ENCODE data around the gene IL17RC. TPM values are rescaled to one million over a fixed set of nuclear protein-coding genes. Genes with fewer than 3 reads are reported as not detected.
A peak's percentile ranks its signal among the peaks of the same experiment; 100 is the strongest.
"Not testable (repeated sequence)": the region's sequence is repeated elsewhere in the genome, so short reads cannot be mapped to it uniquely, and the experiment has no call there.

Gene IL17RC
- polyA plus RNA-seq, 3 donors: 8.3 to 17.9 (median 9.3) TPM

DNA sequence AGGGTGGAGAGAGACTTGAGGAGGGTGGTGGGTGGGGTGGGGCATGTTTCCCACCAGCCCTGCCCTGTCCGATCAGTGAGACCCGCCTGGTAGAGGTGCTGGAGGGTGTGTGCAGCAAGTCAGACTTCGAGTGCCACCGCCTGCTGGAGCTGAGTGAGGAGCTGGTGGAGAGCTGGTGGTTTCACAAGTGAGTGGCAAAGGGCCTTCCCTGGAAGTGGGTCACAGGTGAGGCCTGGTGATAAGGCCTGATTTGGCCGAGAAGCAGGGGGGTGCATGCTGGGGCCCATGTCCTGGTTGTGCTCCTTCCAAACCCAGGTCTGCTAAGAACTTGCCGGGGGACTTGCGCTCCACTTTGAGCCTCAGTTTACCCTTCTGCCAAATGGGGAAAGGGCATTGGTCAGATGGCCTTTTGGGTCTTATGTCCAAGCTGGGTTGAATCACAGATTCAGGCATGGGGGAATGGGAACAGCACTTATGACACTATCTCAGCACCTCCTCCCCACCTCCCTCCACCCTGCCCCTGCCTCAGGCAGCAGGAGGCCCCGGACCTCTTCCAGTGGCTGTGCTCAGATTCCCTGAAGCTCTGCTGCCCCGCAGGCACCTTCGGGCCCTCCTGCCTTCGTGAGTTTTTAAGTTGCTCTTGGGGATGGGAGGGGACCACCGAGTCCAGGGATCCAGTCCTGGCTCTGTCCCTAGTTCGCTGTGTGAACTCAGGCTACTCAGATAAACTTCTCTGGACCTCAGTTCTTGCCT lies 20.8 kb downstream of the IL17RC start:
- DNase-seq: no peak
- no peak overlapping the region for H2AFZ ChIP-seq (ENCODE audit: insufficient read depth, low read depth, low read length, poor library complexity, severe bottlenecking)
- H3K79me2 ChIP-seq (ENCODE audit: insufficient read depth, low read length): peaks cover 5% of the 10 kb centered on the region
- Mint-ChIP-seq H3K4me3 (no peak overlapping the region), H3K36me3 (peaks cover 35 to 39% of the 10 kb centered on the region in 2 donors), H3K9me3 (no peaks in the 10 kb centered on the region), H3K4me1 (peaks cover 23% of the 10 kb centered on the region), H3K27me3 (ENCODE audit: low read depth in 3 of 3) (no peaks in the 10 kb centered on the region), H3K27ac (peak overlapping the region in 2 of 7 donors; percentile 28 to 42)
- H3K4me1 ChIP-seq (ENCODE audit: control insufficient read depth in 1 of 2, insufficient read depth in 2 of 2, low read length in 2 of 2): peaks cover 20 to 31% of the 10 kb centered on the region in 2 donors
- H3K27me3 ChIP-seq (ENCODE audit: control insufficient read depth in 2 of 2, insufficient read depth in 2 of 2, low read length in 2 of 2): no peaks in the 10 kb centered on the region
- H3K9me3 ChIP-seq (replicated peaks in 1 of 2; ENCODE audit: control insufficient read depth in 1 of 2, insufficient read depth in 1 of 2, low read length in 2 of 2): no peaks in the 10 kb centered on the region
- no peak overlapping the region for H3K27ac ChIP-seq (ENCODE audit: low read depth in 1 of 2, low read length in 2 of 2)
- peaks cover 11 to 25% of the 10 kb centered on the region in 2 donors for H3K36me3 ChIP-seq (replicated peaks in 1 of 2; ENCODE audit: control insufficient read depth in 1 of 2, insufficient read depth in 2 of 2, low read length in 2 of 2)
- 96% methylated on average over 11 of the region's 13 CpGs for WGBS (ENCODE audit: insufficient coverage)
- H3K4me2 ChIP-seq (replicated peaks; ENCODE audit: extremely low read depth, low read length, poor library complexity, severe bottlenecking): no peak overlapping the region
- no peaks in the 10 kb centered on the region for H4K20me1 ChIP-seq (ENCODE audit: insufficient read depth, low read length)
- intact Hi-C loops (cut with micrococcal nuclease): loop anchor here in 1 of 2 donors (10.0 kb wide), 1 partner anchor 387 kb away; the partner anchor contains the start of gene SEC13
- TF ChIP-seq, protein P1, sequence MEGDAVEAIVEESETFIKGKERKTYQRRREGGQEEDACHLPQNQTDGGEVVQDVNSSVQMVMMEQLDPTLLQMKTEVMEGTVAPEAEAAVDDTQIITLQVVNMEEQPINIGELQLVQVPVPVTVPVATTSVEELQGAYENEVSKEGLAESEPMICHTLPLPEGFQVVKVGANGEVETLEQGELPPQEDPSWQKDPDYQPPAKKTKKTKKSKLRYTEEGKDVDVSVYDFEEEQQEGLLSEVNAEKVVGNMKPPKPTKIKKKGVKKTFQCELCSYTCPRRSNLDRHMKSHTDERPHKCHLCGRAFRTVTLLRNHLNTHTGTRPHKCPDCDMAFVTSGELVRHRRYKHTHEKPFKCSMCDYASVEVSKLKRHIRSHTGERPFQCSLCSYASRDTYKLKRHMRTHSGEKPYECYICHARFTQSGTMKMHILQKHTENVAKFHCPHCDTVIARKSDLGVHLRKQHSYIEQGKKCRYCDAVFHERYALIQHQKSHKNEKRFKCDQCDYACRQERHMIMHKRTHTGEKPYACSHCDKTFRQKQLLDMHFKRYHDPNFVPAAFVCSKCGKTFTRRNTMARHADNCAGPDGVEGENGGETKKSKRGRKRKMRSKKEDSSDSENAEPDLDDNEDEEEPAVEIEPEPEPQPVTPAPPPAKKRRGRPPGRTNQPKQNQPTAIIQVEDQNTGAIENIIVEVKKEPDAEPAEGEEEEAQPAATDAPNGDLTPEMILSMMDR (IDR thresholded peaks at IDR 0.05): no peak
- H3K9ac ChIP-seq (ENCODE audit: insufficient read depth, low read length, poor library complexity, severe bottlenecking): no peak overlapping the region
- H3K4me3 ChIP-seq (replicated peaks in 1 of 3; ENCODE audit: low read depth in 2 of 3, low read length in 3 of 3): no peak overlapping the region

DNA sequence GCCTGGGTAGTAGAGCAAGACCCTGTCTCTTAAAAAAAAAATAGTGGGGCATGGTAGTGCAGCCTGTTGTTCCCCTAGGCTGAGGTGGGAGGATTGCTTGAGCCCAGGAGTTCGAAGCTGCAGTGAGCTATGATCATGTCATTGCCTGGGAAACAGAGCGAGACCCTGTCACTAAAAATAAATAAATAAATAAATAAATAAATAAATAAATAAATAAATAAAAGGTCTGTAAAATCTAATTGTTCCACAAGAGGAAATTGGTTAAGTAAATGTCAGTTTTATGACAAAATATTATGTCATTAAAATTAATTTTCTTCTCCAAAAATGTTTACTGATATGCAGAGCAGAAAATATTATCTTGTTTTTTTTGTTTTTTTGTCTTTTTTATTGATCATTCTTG lies 22.1 kb downstream of the IL17RC start:
- Histone ChIP-seq H3K9me3 (replicated peaks in 1 of 2; ENCODE audit: control insufficient read depth in 1 of 2, insufficient read depth in 1 of 2, low read length in 2 of 2) (no peaks in the 10 kb centered on the region), H3K27ac (ENCODE audit: low read depth in 1 of 2, low read length in 2 of 2) (no peak overlapping the region), H3K4me3 (replicated peaks in 1 of 3; ENCODE audit: low read depth in 2 of 3, low read length in 3 of 3) (no peak overlapping the region), H3K4me1 (ENCODE audit: control insufficient read depth in 1 of 2, insufficient read depth in 2 of 2, low read length in 2 of 2) (peaks cover 13 to 20% of the 10 kb centered on the region in 2 donors), H3K79me2 (ENCODE audit: insufficient read depth, low read length) (peaks cover 5% of the 10 kb centered on the region), H3K9ac (ENCODE audit: insufficient read depth, low read length, poor library complexity, severe bottlenecking) (no peak overlapping the region), H3K36me3 (replicated peaks in 1 of 2; ENCODE audit: control insufficient read depth in 1 of 2, insufficient read depth in 2 of 2, low read length in 2 of 2) (peaks cover 13 to 34% of the 10 kb centered on the region in 2 donors), H3K27me3 (ENCODE audit: control insufficient read depth in 2 of 2, insufficient read depth in 2 of 2, low read length in 2 of 2) (no peaks in the 10 kb centered on the region), H4K20me1 (ENCODE audit: insufficient read depth, low read length) (no peaks in the 10 kb centered on the region), H2AFZ (ENCODE audit: insufficient read depth, low read depth, low read length, poor library complexity, severe bottlenecking) (no peak overlapping the region), H3K4me2 (replicated peaks; ENCODE audit: extremely low read depth, low read length, poor library complexity, severe bottlenecking) (no peak overlapping the region)
- no peak overlapping the region for H3K27ac Mint-ChIP-seq
- peaks cover 22% of the 10 kb centered on the region for H3K4me1 Mint-ChIP-seq
- H3K9me3 Mint-ChIP-seq: no peaks in the 10 kb centered on the region
- intact Hi-C loops (cut with micrococcal nuclease): loop anchor here in 1 of 2 donors (10.0 kb wide), 1 partner anchor 386 kb away; the partner anchor contains the start of gene SEC13
- H3K4me3 Mint-ChIP-seq: no peak overlapping the region
- DNase-seq: no peak
- no peaks in the 10 kb centered on the region for H3K27me3 Mint-ChIP-seq (ENCODE audit: low read depth in 3 of 3)
- TF ChIP-seq, protein P1 (IDR thresholded peaks at IDR 0.05): no peak
- peaks cover 40 to 50% of the 10 kb centered on the region in 2 donors for H3K36me3 Mint-ChIP-seq
- WGBS (ENCODE audit: insufficient coverage): no CpG with 5 or more reads among the region's 2 CpGs

DNA sequence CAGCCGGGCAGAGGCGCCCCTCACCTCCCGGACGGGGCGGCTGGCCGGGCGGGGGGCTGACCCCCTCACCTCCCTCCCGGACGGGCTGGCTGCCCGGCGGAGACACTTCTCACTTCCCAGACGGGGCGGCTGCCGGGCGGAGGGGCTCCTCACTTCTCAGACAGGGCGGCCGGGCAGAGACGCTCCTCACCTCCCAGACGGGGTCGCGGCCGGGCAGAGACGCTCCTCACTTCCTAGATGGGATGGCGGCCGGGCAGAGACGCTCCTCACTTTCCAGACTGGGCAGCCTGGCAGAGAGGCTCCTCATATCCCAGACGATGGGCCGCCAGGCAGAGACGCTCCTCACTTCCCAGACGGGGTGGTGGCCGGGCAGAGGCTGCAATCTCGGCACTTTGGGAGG lies 23.0 kb downstream of the IL17RC start:
- not testable (repeated sequence) for DNase-seq; H4K20me1 ChIP-seq (ENCODE audit: insufficient read depth, low read length); H3K9ac ChIP-seq (ENCODE audit: insufficient read depth, low read length, poor library complexity, severe bottlenecking); H3K27me3 ChIP-seq (ENCODE audit: control insufficient read depth in 2 of 2, insufficient read depth in 2 of 2, low read length in 2 of 2); H3K27ac ChIP-seq (ENCODE audit: low read depth in 1 of 2, low read length in 2 of 2); H3K27ac Mint-ChIP-seq; H3K27me3 Mint-ChIP-seq (ENCODE audit: low read depth in 3 of 3); H2AFZ ChIP-seq (ENCODE audit: insufficient read depth, low read depth, low read length, poor library complexity, severe bottlenecking); H3K4me3 Mint-ChIP-seq; H3K79me2 ChIP-seq (ENCODE audit: insufficient read depth, low read length); H3K9me3 Mint-ChIP-seq; H3K4me3 ChIP-seq (replicated peaks in 1 of 3; ENCODE audit: low read depth in 2 of 3, low read length in 3 of 3); H3K9me3 ChIP-seq (replicated peaks in 1 of 2; ENCODE audit: control insufficient read depth in 1 of 2, insufficient read depth in 1 of 2, low read length in 2 of 2); H3K4me2 ChIP-seq (replicated peaks; ENCODE audit: extremely low read depth, low read length, poor library complexity, severe bottlenecking)
- WGBS (ENCODE audit: insufficient coverage): 100% methylated on average over 4 of the region's 32 CpGs
- H3K4me1 Mint-ChIP-seq: peaks cover 13% of the 10 kb centered on the region
- Histone ChIP-seq H3K4me1 (ENCODE audit: control insufficient read depth in 1 of 2, insufficient read depth in 2 of 2, low read length in 2 of 2) (peaks cover 5 to 11% of the 10 kb centered on the region in 2 donors), H3K36me3 (replicated peaks in 1 of 2; ENCODE audit: control insufficient read depth in 1 of 2, insufficient read depth in 2 of 2, low read length in 2 of 2) (peaks cover 13 to 40% of the 10 kb centered on the region in 2 donors)
- peaks cover 40 to 52% of the 10 kb centered on the region in 2 donors for H3K36me3 Mint-ChIP-seq
- intact Hi-C loops (cut with micrococcal nuclease): loop anchor here in 1 of 2 donors (10.0 kb wide), 1 partner anchor 385 kb away; the partner anchor contains the start of gene SEC13
